ENCODE data around the gene MFAP1. TPM values are rescaled to one million over a fixed set of nuclear protein-coding genes. Genes with fewer than 3 reads are reported as not detected.

MFAP1 gene
- polyA plus RNA-seq, 6 donors from 2014 or later = 7.2 to 17.0 (median 10.8) TPM

Other genes with a start within 250 kb of the MFAP1 start
- 10 to 100 TPM in 2 of 6 donors, 1 to 10 TPM in 4; 4.2 to 19.9 (median 6.5) TPM for gene PPIP5K1, start 234.5 kb downstream of the MFAP1 start, polyA plus RNA-seq (ENCODE audit: low read depth in 6 of 6)
- not detected for gene CKMT1B, start 230.7 kb downstream of the MFAP1 start, polyA plus RNA-seq (ENCODE audit: low read depth in 6 of 6)
- not detected for gene STRC, start 205.9 kb downstream of the MFAP1 start, polyA plus RNA-seq (ENCODE audit: low read depth in 6 of 6)
- 1 to 10 TPM in 3 of 6 donors, under 1 TPM in 3; 0.21 to 1.3 (median 0.70) TPM for gene CATSPER2, start 175.8 kb downstream of the MFAP1 start, polyA plus RNA-seq (ENCODE audit: low read depth in 6 of 6)
- not detected for gene CKMT1A, start 130.8 kb downstream of the MFAP1 start, polyA plus RNA-seq (ENCODE audit: low read depth in 6 of 6)
- 100 to 1,000 TPM; 251 to 358 (median 278) TPM for gene PDIA3, start 78.3 kb downstream of the MFAP1 start, polyA plus RNA-seq (ENCODE audit: low read depth in 6 of 6)
- gene ELL3, start 47.7 kb downstream of the MFAP1 start, polyA plus RNA-seq (ENCODE audit: low read depth in 6 of 6) = 10 to 100 TPM; 23.1 to 42.3 (median 36.2) TPM
- 1,000 to 10,000 TPM; 1,669 to 2,243 (median 1,811) TPM for gene SERF2, start 32.4 kb downstream of the MFAP1 start, polyA plus RNA-seq (ENCODE audit: low read depth in 6 of 6)
- 1 to 10 TPM in 5 of 6 donors, under 1 TPM in 1; 0.52 to 3.0 (median 2.0) TPM for gene SERINC4, start 24.5 kb downstream of the MFAP1 start, polyA plus RNA-seq (ENCODE audit: low read depth in 6 of 6)
- 10 to 100 TPM; 11.4 to 19.4 (median 13.6) TPM for gene HYPK, start 24.1 kb downstream of the MFAP1 start, polyA plus RNA-seq (ENCODE audit: low read depth in 6 of 6)
- 1 to 10 TPM; 2.8 to 7.8 (median 6.0) TPM for gene WDR76, start 2.3 kb upstream of the MFAP1 start, polyA plus RNA-seq (ENCODE audit: low read depth in 6 of 6)

All from naive B cell (primary cell).